Hepatocyte (in vitro differentiated cells): Measurements from ENCODE around the gene NEDD4L. TPM values are rescaled to one million over a fixed set of nuclear protein-coding genes. Genes with fewer than 3 reads are reported as not detected.
A peak's percentile ranks its signal among the peaks of the same experiment; 100 is the strongest.

Source experiments
- DNase-seq: peaks from one replicate; pipeline ENCODE4 v3.0.0-alpha.2; 2016; ENCODE audit warnings: low spot score
- H2AFZ ChIP-seq: fragments of 200-600 bp; sonication (generic); 2 replicates; pipeline ENCODE4 v1.6.0; 2016; ENCODE audit warnings: antibody characterized with exemption, mild to moderate bottlenecking
- H3K27ac ChIP-seq: fragments of 200-600 bp; sonication (generic); 2 replicates; pipeline ENCODE4 v1.5.1; 2016; ENCODE audit warnings: mild to moderate bottlenecking
- H3K27me3 ChIP-seq: fragments of 200-600 bp; sonication (generic); 2 replicates; pipeline ENCODE4 v1.6.1; 2016
- H3K36me3 ChIP-seq: fragments of 200-600 bp; sonication (generic); replicated peaks from 2 replicates; pipeline ENCODE4 v1.5.1; 2016; ENCODE audit warnings: low read depth; ENCODE audit not compliant: insufficient read depth
- H3K4me1 ChIP-seq: fragments of 200-600 bp; sonication (generic); 2 replicates; pipeline ENCODE4 v1.5.1; 2016; ENCODE audit warnings: mild to moderate bottlenecking, moderate library complexity; ENCODE audit not compliant: insufficient read depth
- H3K4me2 ChIP-seq: fragments of 200-600 bp; sonication (generic); 2 replicates; pipeline ENCODE4 v1.6.0; 2016
- H3K4me3 ChIP-seq: fragments of 200-600 bp; sonication (generic); 2 replicates; pipeline ENCODE4 v1.5.1; 2016; ENCODE audit warnings: mild to moderate bottlenecking
- H3K79me2 ChIP-seq: fragments of 200-600 bp; sonication (generic); 2 replicates; pipeline ENCODE4 v1.6.0; 2017; ENCODE audit warnings: mild to moderate bottlenecking
- H3K9me2 ChIP-seq: fragments of 200-600 bp; sonication (generic); replicated peaks from 2 replicates; pipeline ENCODE4 v1.6.0; 2017; ENCODE audit warnings: mild to moderate bottlenecking; ENCODE audit not compliant: insufficient read depth
- H3K9me3 ChIP-seq: fragments of 200-600 bp; sonication (generic); 2 replicates; pipeline ENCODE4 v1.5.1; 2016; ENCODE audit warnings: low read depth, mild to moderate bottlenecking
- H4K20me1 ChIP-seq: fragments of 200-600 bp; sonication (generic); 2 replicates; pipeline ENCODE4 v1.6.0; 2016; ENCODE audit warnings: mild to moderate bottlenecking; ENCODE audit not compliant: insufficient read depth, poor library complexity, severe bottlenecking
- EZH2 ChIP-seq: fragments of 200-600 bp; sonication (generic); IDR thresholded peaks from 2 replicates; pipeline ENCODE4 v1.6.1; 2016; ENCODE audit warnings: antibody characterized with exemption, mild to moderate bottlenecking, borderline replicate concordance
- EZH2phosphoT487 ChIP-seq: fragments of 200-600 bp; sonication (generic); IDR thresholded peaks from one replicate; pipeline ENCODE4 v1.6.1; 2018; ENCODE audit warnings: antibody characterized with exemption, mild to moderate bottlenecking, low read depth, moderate library complexity; ENCODE audit not compliant: unreplicated experiment, severe bottlenecking
- WGBS: methylation state at CpG from one replicate; pipeline ENCODE4 v1.1.6; 2016; ENCODE audit warnings: low lambda C conversion rate; ENCODE audit errors: missing lambda C conversion rate; 5-methylcytosine and 5-hydroxymethylcytosine counted together
- polyA plus RNA-seq: library from polyadenylated mRNA; unstranded; fragments of >200 nt; fragmentation: Nextera tagmentation; extraction: Ambion mirVana; gene quantifications from 2 replicates; pipeline ENCODE4 v1.2.1, GENCODE V29; 2016
- total RNA-seq: library from RNA; depleted of rRNA; stranded (reverse); fragments of >200 nt; gene quantifications from 2 replicates; pipeline ENCODE4 v1.2.3, GENCODE V29; 2014
- TF ChIP-seq, protein P1 (sequence below): fragments of 200-600 bp; sonication (generic); IDR thresholded peaks from 2 replicates; pipeline ENCODE4 v1.5.1; 2016; ENCODE audit warnings: antibody characterized with exemption, mild to moderate bottlenecking; ENCODE audit not compliant: poor library complexity

NEDD4L gene
- total and polyA plus RNA-seq, 2 experiments from 2014 or later: 104 to 140 TPM

DNA sequence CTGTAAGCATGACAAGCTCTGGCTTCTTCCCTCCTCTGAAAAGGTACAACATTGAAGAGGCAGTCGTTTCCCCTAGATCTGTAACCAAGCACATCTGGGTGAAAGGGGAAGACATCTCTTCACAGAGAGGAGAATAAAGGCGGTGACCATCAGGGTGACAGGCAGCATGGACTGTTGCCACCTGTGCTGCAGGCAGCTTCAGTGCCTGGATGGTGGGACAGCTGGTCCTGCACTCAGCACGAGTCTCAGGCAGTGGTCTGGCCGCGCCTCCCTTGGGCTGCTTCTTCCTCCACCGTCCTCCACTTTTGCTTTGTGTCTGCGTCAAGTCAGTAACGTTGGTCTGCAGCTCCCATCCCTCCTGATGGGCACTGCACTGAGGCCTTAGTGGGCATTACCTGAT is 264.4 kb downstream of the NEDD4L start:
- Histone ChIP-seq H3K9me3 (no peaks in the 10 kb centered on the region), H3K27ac (no peak overlapping the region), H3K9me2 (no peaks in the 10 kb centered on the region), H2AFZ (no peak overlapping the region), H3K36me3 (no peaks in the 10 kb centered on the region), H4K20me1 (no peaks in the 10 kb centered on the region), H3K4me3 (no peak overlapping the region), H3K4me2 (no peak overlapping the region), H3K79me2 (peaks cover 91% of the 10 kb centered on the region), H3K4me1 (peaks cover 21% of the 10 kb centered on the region), H3K27me3 (no peaks in the 10 kb centered on the region)
- 89% methylated on average over 8 of the region's 8 CpGs for WGBS
- DNase-seq: no peak
- TF ChIP-seq EZH2 (no peak), EZH2phosphoT487 (no peak)
- TF ChIP-seq, protein P1, sequence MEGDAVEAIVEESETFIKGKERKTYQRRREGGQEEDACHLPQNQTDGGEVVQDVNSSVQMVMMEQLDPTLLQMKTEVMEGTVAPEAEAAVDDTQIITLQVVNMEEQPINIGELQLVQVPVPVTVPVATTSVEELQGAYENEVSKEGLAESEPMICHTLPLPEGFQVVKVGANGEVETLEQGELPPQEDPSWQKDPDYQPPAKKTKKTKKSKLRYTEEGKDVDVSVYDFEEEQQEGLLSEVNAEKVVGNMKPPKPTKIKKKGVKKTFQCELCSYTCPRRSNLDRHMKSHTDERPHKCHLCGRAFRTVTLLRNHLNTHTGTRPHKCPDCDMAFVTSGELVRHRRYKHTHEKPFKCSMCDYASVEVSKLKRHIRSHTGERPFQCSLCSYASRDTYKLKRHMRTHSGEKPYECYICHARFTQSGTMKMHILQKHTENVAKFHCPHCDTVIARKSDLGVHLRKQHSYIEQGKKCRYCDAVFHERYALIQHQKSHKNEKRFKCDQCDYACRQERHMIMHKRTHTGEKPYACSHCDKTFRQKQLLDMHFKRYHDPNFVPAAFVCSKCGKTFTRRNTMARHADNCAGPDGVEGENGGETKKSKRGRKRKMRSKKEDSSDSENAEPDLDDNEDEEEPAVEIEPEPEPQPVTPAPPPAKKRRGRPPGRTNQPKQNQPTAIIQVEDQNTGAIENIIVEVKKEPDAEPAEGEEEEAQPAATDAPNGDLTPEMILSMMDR: no peak

DNA sequence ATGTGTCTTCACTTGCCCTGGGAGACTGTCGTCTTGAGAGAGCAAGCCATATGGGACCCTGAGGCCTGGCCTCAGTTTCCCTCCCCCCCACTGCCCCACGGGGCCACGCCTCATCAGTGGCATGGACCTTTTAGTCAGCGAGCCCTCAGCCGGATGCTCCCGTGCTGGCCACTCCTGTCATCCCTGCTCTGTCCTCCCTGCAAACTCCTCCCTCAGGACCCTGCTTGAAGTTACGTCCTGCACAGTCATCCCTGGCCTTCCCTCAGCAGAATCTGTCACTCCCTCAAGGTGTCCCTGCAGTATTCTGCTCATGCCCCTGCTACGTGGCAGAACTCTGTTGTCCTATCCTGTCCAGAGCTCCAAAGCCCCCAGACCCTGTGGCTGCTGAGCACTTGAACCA is 265.1 kb downstream of the NEDD4L start:
- H3K4me3 ChIP-seq: no peak overlapping the region
- H3K27ac ChIP-seq: peak overlapping the region; percentile 81
- DNase-seq: no peak
- no peak overlapping the region for H2AFZ ChIP-seq
- no peaks in the 10 kb centered on the region for H4K20me1 ChIP-seq
- peaks cover 91% of the 10 kb centered on the region for H3K79me2 ChIP-seq
- no peak for TF ChIP-seq EZH2phosphoT487
- TF ChIP-seq EZH2: no peak
- TF ChIP-seq, protein P1: no peak
- no peak overlapping the region for H3K4me2 ChIP-seq
- WGBS: over 99% methylated on average over 7 of the region's 8 CpGs
- no peaks in the 10 kb centered on the region for H3K9me3 ChIP-seq
- peaks cover 27% of the 10 kb centered on the region for H3K4me1 ChIP-seq
- no peaks in the 10 kb centered on the region for H3K27me3 ChIP-seq
- H3K36me3 ChIP-seq: no peaks in the 10 kb centered on the region
- H3K9me2 ChIP-seq: no peaks in the 10 kb centered on the region

DNA sequence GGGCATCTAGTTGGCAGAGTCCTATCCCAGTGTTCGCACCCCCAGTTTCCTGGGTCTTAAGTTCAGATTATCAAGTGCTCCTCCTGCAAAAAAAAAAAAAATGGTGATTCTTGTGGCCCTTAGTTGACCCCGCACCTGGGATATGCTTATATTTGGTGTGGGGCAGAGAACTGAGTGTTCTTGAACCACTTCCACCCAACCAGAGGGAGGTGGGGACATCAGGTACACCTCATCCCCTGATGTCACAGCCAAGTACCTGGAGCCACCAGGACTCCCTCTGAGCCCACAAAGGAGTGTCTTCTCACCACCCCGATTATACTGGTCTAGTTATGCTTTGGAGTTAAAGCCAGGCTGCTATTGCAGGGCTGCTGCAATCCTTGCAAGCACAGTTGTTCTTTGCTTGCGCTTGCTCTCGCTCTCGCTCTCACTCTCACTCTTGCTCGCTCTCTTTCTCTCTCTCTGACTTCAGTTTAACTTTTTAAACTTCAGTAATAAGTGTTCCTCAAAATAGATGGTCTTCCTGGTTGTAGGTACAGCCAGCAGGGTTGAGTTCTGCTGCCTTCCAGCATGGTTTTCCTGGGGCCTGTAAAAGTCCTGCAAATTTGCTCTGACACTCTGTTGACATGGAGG is 265.7 kb downstream of the NEDD4L start:
- no peak for DNase-seq
- TF ChIP-seq, protein P1: no peak
- TF ChIP-seq EZH2: no peak
- no peak for TF ChIP-seq EZH2phosphoT487
- peak overlapping the region; percentile 81 for H3K27ac ChIP-seq
- H3K36me3 ChIP-seq: no peaks in the 10 kb centered on the region
- H3K4me1 ChIP-seq: peaks cover 29% of the 10 kb centered on the region
- no peak overlapping the region for H2AFZ ChIP-seq
- no peaks in the 10 kb centered on the region for H3K9me3 ChIP-seq
- H4K20me1 ChIP-seq: no peaks in the 10 kb centered on the region
- H3K4me3 ChIP-seq: no peak overlapping the region
- WGBS: 89% methylated on average over 7 of the region's 7 CpGs
- peak overlapping the region; percentile 5 for H3K4me2 ChIP-seq
- H3K79me2 ChIP-seq: peaks cover 85% of the 10 kb centered on the region
- no peaks in the 10 kb centered on the region for H3K9me2 ChIP-seq
- H3K27me3 ChIP-seq: no peaks in the 10 kb centered on the region

DNA sequence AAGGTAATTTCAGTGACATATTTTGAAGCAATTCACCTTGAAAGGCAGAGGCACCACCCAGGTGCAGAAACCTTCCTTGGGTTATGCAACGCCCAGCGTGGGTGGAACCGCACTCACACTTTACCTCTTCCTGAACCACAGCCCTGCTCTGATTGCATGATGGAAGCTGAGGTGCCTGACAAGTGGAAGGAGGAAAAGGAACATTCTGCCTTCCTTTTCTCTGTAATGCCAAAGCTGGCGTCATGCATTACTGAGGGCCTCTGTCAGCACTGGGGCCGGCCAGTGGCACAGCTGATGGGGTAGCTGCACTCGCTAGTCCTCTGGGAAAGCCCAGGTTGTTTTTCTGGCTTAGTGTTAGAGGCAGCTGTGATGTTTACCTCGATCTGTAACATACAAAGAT is 266.5 kb downstream of the NEDD4L start:
- no peaks in the 10 kb centered on the region for H4K20me1 ChIP-seq
- no peaks in the 10 kb centered on the region for H3K36me3 ChIP-seq
- peak overlapping the region; percentile 1 for H3K4me2 ChIP-seq
- H2AFZ ChIP-seq: no peak overlapping the region
- H3K9me3 ChIP-seq: no peaks in the 10 kb centered on the region
- peak; percentile 86 for DNase-seq
- H3K27me3 ChIP-seq: no peaks in the 10 kb centered on the region
- WGBS: 73% methylated on average over 7 of the region's 7 CpGs
- peak overlapping the region; percentile 88 for H3K27ac ChIP-seq
- no peak overlapping the region for H3K4me3 ChIP-seq
- TF ChIP-seq, protein P1: no peak
- TF ChIP-seq EZH2phosphoT487 (no peak), EZH2 (no peak)
- peaks cover 35% of the 10 kb centered on the region for H3K4me1 ChIP-seq
- no peaks in the 10 kb centered on the region for H3K9me2 ChIP-seq
- peaks cover 85% of the 10 kb centered on the region for H3K79me2 ChIP-seq
